OCI-LY3 (cell line): ENCODE data around the gene IRF6.

ENCODE experiments used
- H2AFZ ChIP-seq: fragments of 200-600, 300-600 bp; shearing (Covaris generic); 2 replicates; pipeline ENCODE4 v1.6.0; 2014; ENCODE audit warnings: antibody characterized with exemption, low read depth, low read length
- H3K27ac ChIP-seq: fragments of 200-600, 300-600 bp; sonication (generic); 2 replicates; pipeline ENCODE4 v1.5.1; 2014; ENCODE audit warnings: mild to moderate bottlenecking, low read length, moderate library complexity, mixed read lengths
- H3K27me3 ChIP-seq: fragments of 200-600, 300-600 bp; sonication (generic); 2 replicates; pipeline ENCODE4 v1.6.1; 2014; ENCODE audit warnings: low read depth, low read length, mixed read lengths
- H3K36me3 ChIP-seq: fragments of 200-600, 300-600 bp; sonication (generic); replicated peaks from 2 replicates; pipeline ENCODE3; 2014; ENCODE audit warnings: low read depth, low read length, mixed read lengths
- H3K4me1 ChIP-seq: fragments of 300-600, 200-600 bp; sonication (generic); 2 replicates; pipeline ENCODE4 v1.6.1; 2014; ENCODE audit warnings: low read length, mixed read lengths
- H3K4me2 ChIP-seq: fragments of 200-600, 300-600 bp; sonication (generic); 2 replicates; pipeline ENCODE4 v1.6.1; 2014; ENCODE audit warnings: low read length, mixed read lengths
- H3K4me3 ChIP-seq: fragments of 300-600, 200-600 bp; sonication (generic); 2 replicates; pipeline ENCODE4 v1.5.1; 2014; ENCODE audit warnings: antibody characterized with exemption, mild to moderate bottlenecking, low read length, moderate library complexity
- H3K79me2 ChIP-seq: fragments of 300-600, 200-600 bp; shearing (Covaris generic); 2 replicates; pipeline ENCODE4 v1.6.1; 2014; ENCODE audit warnings: mild to moderate bottlenecking, low read length, mixed read lengths
- H3K9ac ChIP-seq: fragments of 300-600, 200-600 bp; shearing (Covaris generic); 2 replicates; pipeline ENCODE4 v1.6.0; 2014; ENCODE audit warnings: mild to moderate bottlenecking, low read length, moderate library complexity
- H3K9me3 ChIP-seq: fragments of 200-600, 300-600 bp; shearing (Covaris generic); 2 replicates; pipeline ENCODE4 v1.6.1; 2014; ENCODE audit warnings: low read length, mixed read lengths; ENCODE audit not compliant: insufficient read depth
- H4K20me1 ChIP-seq: fragments of 200-600, 300-600 bp; sonication (generic); 2 replicates; pipeline ENCODE4 v1.6.1; 2016; ENCODE audit warnings: low read length, mixed read lengths; ENCODE audit not compliant: insufficient read depth
- CTCF ChIP-seq: fragments of 200-600, 300-600 bp; sonication (generic); IDR thresholded peaks from 2 replicates; pipeline ENCODE4 v1.5.1; 2014; ENCODE audit warnings: antibody characterized with exemption, low read length, low read depth
- EZH2phosphoT487 ChIP-seq: fragments of 200-600 bp; shearing (Covaris generic); IDR thresholded peaks from 2 replicates; pipeline ENCODE4 v1.6.1; 2018; ENCODE audit warnings: antibody characterized with exemption, mixed run types, low read depth

Gene IRF6

GRCh38 chr1:209766051-209766450, 39.9 kb downstream of the IRF6 start:
- TF ChIP-seq CTCF (no peak), EZH2phosphoT487 (no peak)
- Histone ChIP-seq H3K4me1 (peaks cover 53% of the 10 kb centered on the region), H3K9me3 (no peaks in the 10 kb centered on the region), H3K36me3 (peaks cover 31% of the 10 kb centered on the region), H4K20me1 (no peaks in the 10 kb centered on the region), H3K4me2 (no peak overlapping the region), H3K9ac (no peak overlapping the region), H2AFZ (no peak overlapping the region), H3K4me3 (no peak overlapping the region), H3K27me3 (no peaks in the 10 kb centered on the region), H3K79me2 (no peaks in the 10 kb centered on the region), H3K27ac (no peak overlapping the region)

- Histone ChIP-seq H3K4me3 (no peak overlapping the region), H4K20me1 (no peaks in the 10 kb centered on the region), H3K27ac (no peak overlapping the region), H3K4me1 (peaks cover 46% of the 10 kb centered on the region), H2AFZ (no peak overlapping the region), H3K9ac (no peak overlapping the region), H3K79me2 (peaks cover 11% of the 10 kb centered on the region; the same call in 1 of the 2 replicates), H3K27me3 (no peaks in the 10 kb centered on the region), H3K36me3 (peaks cover 35% of the 10 kb centered on the region), H3K4me2 (no peak overlapping the region), H3K9me3 (no peaks in the 10 kb centered on the region)
- TF ChIP-seq CTCF (no peak), EZH2phosphoT487 (no peak)
Observed at GRCh38 chr1:209761011-209761635, 44.8 kb downstream of the IRF6 start.

GRCh38 chr1:209759829-209760359, 46.0 kb downstream of the IRF6 start:
- peaks cover 12% of the 10 kb centered on the region; the same call in 1 of the 2 replicates for H3K79me2 ChIP-seq
- H3K9ac ChIP-seq = no peak overlapping the region
- peaks cover 31% of the 10 kb centered on the region for H3K36me3 ChIP-seq
- no peak overlapping the region for H3K4me2 ChIP-seq
- H3K4me3 ChIP-seq = no peak overlapping the region
- no peak overlapping the region for H3K27ac ChIP-seq
- H3K27me3 ChIP-seq = no peaks in the 10 kb centered on the region
- no peak overlapping the region for H2AFZ ChIP-seq
- no peaks in the 10 kb centered on the region for H3K9me3 ChIP-seq
- H4K20me1 ChIP-seq = no peaks in the 10 kb centered on the region
- H3K4me1 ChIP-seq = peaks cover 52% of the 10 kb centered on the region
- no peak for TF ChIP-seq CTCF
- no peak for TF ChIP-seq EZH2phosphoT487

GRCh38 chr1:209758400-209758799, 47.5 kb downstream of the IRF6 start:
- Histone ChIP-seq H3K4me1 (peaks cover 53% of the 10 kb centered on the region), H3K36me3 (peaks cover 24% of the 10 kb centered on the region), H2AFZ (no peak overlapping the region), H3K9me3 (no peaks in the 10 kb centered on the region), H4K20me1 (no peaks in the 10 kb centered on the region), H3K79me2 (peaks cover 12% of the 10 kb centered on the region; the same call in 1 of the 2 replicates), H3K4me2 (no peak overlapping the region), H3K27ac (no peak overlapping the region), H3K9ac (no peak overlapping the region), H3K4me3 (no peak overlapping the region), H3K27me3 (no peaks in the 10 kb centered on the region)
- TF ChIP-seq EZH2phosphoT487 (no peak), CTCF (no peak)
